Naive thymus-derived CD4-positive, alpha-beta T cell (primary cell): ENCODE data around the gene EIF4G3. TPM values are rescaled to one million over a fixed set of nuclear protein-coding genes. Genes with fewer than 3 reads are reported as not detected.
A peak's percentile ranks its signal among the peaks of the same experiment; 100 is the strongest.

Source experiments
- ATAC-seq: fragments of 150-1000 bp; cut with Tn5 transposase; 2 replicates; pipeline ENCODE4 v1.10.0; 2021; ENCODE audit warnings: mild to moderate bottlenecking, moderate library complexity
- CTCF ChIA-PET: fragments of 350-600 bp; sonication (Branson Sonifier 250); formaldehyde crosslinking; loops from one replicate; lab custom pipeline; 2021; ENCODE audit warnings: antibody characterized with exemption; lab: Charles Lee
- POLR2A ChIA-PET: fragments of 350-600 bp; sonication (Branson Sonifier 250); formaldehyde crosslinking; loops from one replicate; lab custom pipeline; 2021; ENCODE audit warnings: antibody characterized with exemption, inconsistent platforms; lab: Charles Lee
- DNase-seq, 9 donors: peaks; one replicate each; pipeline versions ENCODE4 v3.0.0 to v3.0.0-alpha.2; 2020 to 2022; ENCODE audit warnings: mixed read lengths in 1 of 9
- H3K27ac ChIP-seq: one replicate; pipeline ENCODE4 v1.7.0; 2013; ENCODE audit warnings: mild to moderate bottlenecking, low read depth, low read length, moderate library complexity
- H3K27me3 ChIP-seq, 2 donors: one replicate each; pipeline ENCODE4 v1.7.0; 2013; ENCODE audit warnings: low read length in 2 of 2, mild to moderate bottlenecking in 2 of 2, moderate library complexity in 2 of 2; ENCODE audit not compliant: control insufficient read depth in 2 of 2, insufficient read depth in 2 of 2
- H3K36me3 ChIP-seq, 3 experiments: 1 replicate in 2 of 3; 2 replicates in 1 of 3; pipeline ENCODE4 v1.7.0; 2013; ENCODE audit warnings: low read length in 3 of 3, mild to moderate bottlenecking in 3 of 3, moderate library complexity in 1 of 3; ENCODE audit not compliant: insufficient read depth in 3 of 3, control insufficient read depth in 2 of 3
- H3K4me1 ChIP-seq, 2 donors: one replicate each; pipeline ENCODE4 v1.7.0; 2013; ENCODE audit warnings: low read length in 2 of 2, mild to moderate bottlenecking in 2 of 2, moderate library complexity in 1 of 2; ENCODE audit not compliant: control insufficient read depth in 2 of 2, insufficient read depth in 2 of 2
- H3K4me3 ChIP-seq: 2 replicates; pipeline ENCODE4 v1.7.0; 2013; ENCODE audit warnings: mild to moderate bottlenecking, low read length
- H3K9me3 ChIP-seq, 3 experiments: 1 replicate in 2 of 3; 2 replicates in 1 of 3; pipeline ENCODE4 v1.7.0; 2013; ENCODE audit warnings: low read length in 3 of 3; ENCODE audit not compliant: control insufficient read depth in 2 of 3
- H3K27ac Mint-ChIP-seq, 9 donors: one replicate each; pipeline ENCODE4 v1.8.0; 2020 to 2022; ENCODE audit warnings: mixed read lengths in 9 of 9, mild to moderate bottlenecking in 8 of 9, moderate library complexity in 5 of 9, inconsistent platforms in 2 of 9
- H3K27me3 Mint-ChIP-seq, 5 donors: one replicate each; pipeline ENCODE4 v1.8.0; 2021 to 2022; ENCODE audit warnings: mixed read lengths in 5 of 5, mild to moderate bottlenecking in 1 of 5
- H3K36me3 Mint-ChIP-seq, 5 donors: one replicate each; pipeline ENCODE4 v1.8.0; 2020 to 2022; ENCODE audit warnings: mixed read lengths in 5 of 5, mild to moderate bottlenecking in 3 of 5, inconsistent platforms in 1 of 5
- H3K4me1 Mint-ChIP-seq, 7 donors: one replicate each; pipeline ENCODE4 v1.8.0; 2020 to 2022; ENCODE audit warnings: mixed read lengths in 7 of 7, mild to moderate bottlenecking in 3 of 7, inconsistent platforms in 1 of 7
- H3K4me3 Mint-ChIP-seq, 10 donors: one replicate each; pipeline ENCODE4 v1.8.0; 2020 to 2022; ENCODE audit warnings: mild to moderate bottlenecking in 10 of 10, mixed read lengths in 10 of 10, moderate library complexity in 6 of 10, inconsistent platforms in 2 of 10
- H3K9me3 Mint-ChIP-seq, 11 donors: one replicate each; pipeline ENCODE4 v1.8.0; 2020 to 2022; ENCODE audit warnings: mixed read lengths in 11 of 11, mild to moderate bottlenecking in 4 of 11, inconsistent platforms in 1 of 11, moderate library complexity in 1 of 11
- intact Hi-C, 2 donors: fragments of 100-400 bp; cut with micrococcal nuclease; formaldehyde crosslinking; loops; one replicate each; pipeline ENCODE4 v1.15.1; 2023
- polyA plus RNA-seq, 2 donors: library from polyadenylated mRNA; unstranded; fragments of 300-500 nt; fragmentation: Illumina TruSeq; gene quantifications; one replicate each; pipeline ENCODE4 v1.2.3, GENCODE V29; 2021
- total RNA-seq, 6 experiments: library from RNA in 5 of 6; stranded (reverse) in 5 of 6; gene quantifications; 1 replicate in 5 of 6; 2 replicates in 1 of 6; pipeline ENCODE4 v1.2.3 and lab custom pipeline; 2021 to 2026

Gene EIF4G3
- total and polyA plus RNA-seq, 7 experiments from 2014 or later: 3.3 to 46.3 (median 16.4) TPM

DNA sequence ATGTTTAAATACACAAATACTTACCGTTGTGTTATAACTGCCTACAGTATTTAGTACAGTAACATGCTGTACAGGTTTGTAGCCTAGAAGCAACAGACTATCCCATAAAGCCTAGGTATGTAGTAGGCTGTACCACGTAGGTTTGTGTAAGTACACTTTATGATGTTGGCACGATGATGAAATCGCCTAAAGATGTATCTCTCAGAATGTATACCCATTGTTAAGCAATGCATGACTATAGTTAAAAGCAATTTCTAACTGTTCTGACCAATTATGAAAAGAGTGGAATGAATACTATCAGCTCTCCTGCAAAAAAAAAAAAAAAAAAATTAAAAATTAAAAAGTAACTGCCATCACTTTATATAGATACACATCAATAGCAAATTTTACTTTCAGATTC lies 401.0 kb downstream of the EIF4G3 start:
- Mint-ChIP-seq H3K9me3 (no peaks in the 10 kb centered on the region), H3K27me3 (no peaks in the 10 kb centered on the region), H3K36me3 (peaks cover 4 to 38% (median 22%) of the 10 kb centered on the region in 5 donors), H3K4me1 (peaks cover 11 to 46% (median 39%) of the 10 kb centered on the region in 7 donors), H3K4me3 (no peak overlapping the region), H3K27ac (peak overlapping the region in 1 of 9 donors; percentile 41)
- POLR2A ChIA-PET: interaction anchor here (0.7 to 0.9 kb wide), 2 partner anchors 10 to 42 kb away, joined by 3 to 4 read pairs; no protein-coding TSS in a partner anchor
- H3K9me3 ChIP-seq: no peaks in the 10 kb centered on the region
- peaks cover 31 to 75% (median 47%) of the 10 kb centered on the region in 3 experiments for H3K36me3 ChIP-seq
- no peak overlapping the region for H3K4me3 ChIP-seq
- CTCF ChIA-PET: no interaction called here
- DNase-seq (no peak), ATAC-seq (no peak)
- peaks cover 0 to 2% of the 10 kb centered on the region in 2 donors for H3K4me1 ChIP-seq
- no peak overlapping the region for H3K27ac ChIP-seq
- intact Hi-C loops: no loop called here
- H3K27me3 ChIP-seq: no peaks in the 10 kb centered on the region

DNA sequence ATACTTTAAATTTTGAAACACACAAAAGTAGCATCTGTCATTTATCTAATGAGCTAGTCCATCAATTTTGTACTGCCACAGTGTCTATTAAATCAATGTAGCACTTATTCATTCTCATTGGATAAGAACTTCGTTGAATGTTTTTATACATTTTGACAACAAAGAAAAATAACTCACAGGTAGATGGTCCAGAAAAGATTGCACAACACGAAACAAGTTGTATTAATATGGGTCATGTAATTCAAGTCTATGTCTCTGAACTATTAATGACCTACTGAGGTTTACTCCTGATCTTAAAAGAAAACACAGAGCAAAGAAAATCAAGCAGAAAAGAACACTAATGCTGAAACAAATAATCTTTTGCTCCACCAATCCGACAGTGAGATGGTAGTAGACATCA lies 404.9 kb downstream of the EIF4G3 start:
- CTCF ChIA-PET: no interaction called here
- no peak for ATAC-seq
- peak overlapping the region in 1 of 9 donors; percentile 38 for H3K27ac Mint-ChIP-seq

DNA sequence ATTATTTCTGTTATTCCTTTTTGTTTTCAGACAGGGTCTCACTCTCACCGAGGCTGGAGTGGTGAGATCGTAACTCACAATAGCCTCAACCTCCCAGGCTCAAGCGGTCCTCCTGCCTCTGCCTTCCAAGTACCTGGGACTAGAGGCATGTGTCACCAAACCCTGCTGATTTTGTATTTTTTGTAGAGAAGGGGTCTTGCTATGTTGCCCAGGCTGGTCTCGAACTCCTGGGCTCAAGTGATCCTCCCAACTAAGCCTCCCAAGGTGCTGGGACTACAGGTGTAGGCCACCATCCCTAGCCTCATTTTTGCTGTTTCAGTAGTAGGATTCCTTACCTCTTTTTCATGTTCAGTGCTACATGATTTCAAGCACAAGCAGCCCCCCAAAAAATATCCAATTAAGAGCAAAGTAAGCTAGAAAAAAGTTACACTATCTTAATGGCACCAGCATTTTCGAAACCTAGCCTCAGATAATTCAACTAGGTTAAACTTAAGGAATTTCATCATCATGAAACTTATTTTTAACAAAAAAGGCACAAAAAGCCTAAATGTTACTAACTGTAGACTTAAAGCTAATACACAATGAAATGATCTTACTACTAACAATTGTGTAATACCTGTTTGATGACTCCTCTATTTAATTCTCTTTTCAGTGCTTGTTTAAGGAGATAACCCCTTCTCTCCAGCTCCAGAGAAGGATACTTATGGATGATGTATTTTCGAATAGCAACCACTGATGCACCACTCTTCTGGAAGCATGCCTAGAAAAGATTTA lies 406.2 kb downstream of the EIF4G3 start:
- ATAC-seq (no peak), DNase-seq (no peak)
- H3K27me3 ChIP-seq: no peaks in the 10 kb centered on the region
- no peaks in the 10 kb centered on the region for H3K4me1 ChIP-seq
- H3K4me1 Mint-ChIP-seq: peaks cover 0 to 12% (median 0%) of the 10 kb centered on the region in 7 donors
- no peaks in the 10 kb centered on the region for H3K27me3 Mint-ChIP-seq
- peaks cover 34 to 93% (median 70%) of the 10 kb centered on the region in 3 experiments for H3K36me3 ChIP-seq
- no peaks in the 10 kb centered on the region for H3K9me3 ChIP-seq
- peak overlapping the region in 1 of 9 donors; percentile 6 for H3K27ac Mint-ChIP-seq
- intact Hi-C loops: no loop called here
- peaks cover 7 to 42% (median 17%) of the 10 kb centered on the region in 5 donors for H3K36me3 Mint-ChIP-seq
- H3K27ac ChIP-seq: no peak overlapping the region
- no peak overlapping the region for H3K4me3 ChIP-seq
- CTCF ChIA-PET: interaction anchor here (1.8 kb wide), 1 partner anchor 10 kb away, joined by 4 read pairs; no protein-coding TSS in a partner anchor
- H3K9me3 Mint-ChIP-seq: no peaks in the 10 kb centered on the region
- POLR2A ChIA-PET: interaction anchor here (1.2 kb wide), 1 partner anchor 16 kb away, joined by 3 read pairs; the partner anchor contains the start of gene HP1BP3
- H3K4me3 Mint-ChIP-seq: no peak overlapping the region

More for the DNA sequence above, 404.9 kb downstream of the EIF4G3 start:
- Mint-ChIP-seq H3K36me3 (peaks cover 4 to 42% (median 16%) of the 10 kb centered on the region in 5 donors), H3K4me1 (peaks cover 0 to 21% (median 9%) of the 10 kb centered on the region in 7 donors), H3K4me3 (no peak overlapping the region), H3K9me3 (no peaks in the 10 kb centered on the region), H3K27me3 (no peaks in the 10 kb centered on the region)
- Histone ChIP-seq H3K4me1 (no peaks in the 10 kb centered on the region), H3K27me3 (no peaks in the 10 kb centered on the region), H3K9me3 (no peaks in the 10 kb centered on the region), H3K4me3 (no peak overlapping the region), H3K36me3 (peaks cover 30 to 92% (median 61%) of the 10 kb centered on the region in 3 experiments), H3K27ac (no peak overlapping the region)
- DNase-seq: no peak
- POLR2A ChIA-PET: interaction anchor here (1.2 kb wide), 1 partner anchor 15 kb away, joined by 3 read pairs; the partner anchor contains the start of gene HP1BP3
- intact Hi-C loops: no loop called here

DNA sequence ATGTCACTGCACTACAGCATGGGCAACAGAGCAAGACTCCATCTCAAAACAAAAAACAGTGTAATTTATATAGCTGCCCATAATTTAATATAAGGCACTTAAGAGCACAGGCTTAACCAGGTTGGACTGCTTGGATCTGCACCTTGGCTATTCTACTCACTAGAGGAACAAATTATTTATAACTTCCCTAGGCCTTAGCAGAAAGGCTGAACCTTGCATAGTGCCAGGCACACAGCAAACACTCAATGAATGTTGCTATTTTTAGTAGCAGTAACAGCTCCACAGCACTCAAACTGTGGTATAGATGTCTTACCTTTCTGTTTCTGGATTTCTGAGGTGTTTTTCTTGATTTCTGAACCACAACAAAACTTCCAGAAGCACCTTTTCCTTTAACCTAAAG lies 409.4 kb downstream of the EIF4G3 start:
- Mint-ChIP-seq H3K27me3 (no peaks in the 10 kb centered on the region), H3K4me3 (no peak overlapping the region), H3K4me1 (peaks cover 0 to 4% (median 0%) of the 10 kb centered on the region in 7 donors), H3K9me3 (no peaks in the 10 kb centered on the region), H3K36me3 (peaks cover 13 to 49% (median 19%) of the 10 kb centered on the region in 5 donors), H3K27ac (no peak overlapping the region)
- H3K4me3 ChIP-seq: no peak overlapping the region
- intact Hi-C loops: no loop called here
- ChIA-PET POLR2A (interaction anchor here (0.9 kb wide), 1 partner anchor 19 kb away, joined by 3 read pairs; no protein-coding TSS in a partner anchor), CTCF (no interaction called here)
- H3K27ac ChIP-seq: no peak overlapping the region
- peaks cover 26 to 96% (median 55%) of the 10 kb centered on the region in 3 experiments for H3K36me3 ChIP-seq
- ATAC-seq (no peak), DNase-seq (no peak)
- H3K9me3 ChIP-seq: no peaks in the 10 kb centered on the region
- no peaks in the 10 kb centered on the region for H3K27me3 ChIP-seq
- no peaks in the 10 kb centered on the region for H3K4me1 ChIP-seq

GRCh38 chr1:20763417-20763816 lies 413.3 kb downstream of the EIF4G3 start:
- Mint-ChIP-seq H3K9me3 (no peaks in the 10 kb centered on the region), H3K27me3 (no peaks in the 10 kb centered on the region), H3K4me1 (no peaks in the 10 kb centered on the region), H3K36me3 (peaks cover 19 to 52% (median 30%) of the 10 kb centered on the region in 5 donors), H3K27ac (peak overlapping the region in 3 of 9 donors; percentile 25 to 78 (median 53)), H3K4me3 (no peak overlapping the region)
- Histone ChIP-seq H3K4me1 (no peaks in the 10 kb centered on the region), H3K9me3 (no peaks in the 10 kb centered on the region), H3K4me3 (no peak overlapping the region), H3K27me3 (no peaks in the 10 kb centered on the region), H3K27ac (no peak overlapping the region), H3K36me3 (peaks cover 27 to 99% (median 32%) of the 10 kb centered on the region in 3 experiments)
- intact Hi-C loops: no loop called here
- DNase-seq (no peak), ATAC-seq (no peak)
- CTCF ChIA-PET: no interaction called here
- POLR2A ChIA-PET: no interaction called here

DNA sequence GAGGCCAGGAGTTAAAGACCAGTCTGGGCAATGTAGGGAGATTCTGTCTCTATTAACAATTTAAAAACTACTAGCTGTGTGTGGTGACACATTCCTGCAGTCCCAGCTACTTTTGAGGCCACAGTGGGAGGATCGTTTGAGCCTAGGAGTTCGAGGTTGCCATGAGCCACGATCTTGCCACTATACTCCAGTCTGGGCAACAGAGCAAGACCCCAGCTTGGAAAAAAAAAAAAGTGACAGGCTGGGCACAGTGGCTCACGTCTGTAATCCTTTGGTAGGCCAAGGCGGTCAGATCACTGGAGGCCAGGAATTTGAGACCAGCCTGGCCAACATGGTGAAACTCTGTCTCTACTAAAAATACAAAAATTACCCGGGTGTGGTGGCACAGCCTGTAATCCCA lies 416.4 kb downstream of the EIF4G3 start:
- no peaks in the 10 kb centered on the region for H3K4me1 ChIP-seq
- ChIA-PET POLR2A (no interaction called here), CTCF (interaction anchor here (0.6 kb wide), 1 partner anchor 1573 kb away, joined by 3 read pairs; no protein-coding TSS in a partner anchor)
- Mint-ChIP-seq H3K27ac (no peak overlapping the region), H3K27me3 (no peaks in the 10 kb centered on the region), H3K4me1 (no peaks in the 10 kb centered on the region), H3K4me3 (no peak overlapping the region), H3K9me3 (no peaks in the 10 kb centered on the region), H3K36me3 (peaks cover 15 to 54% (median 35%) of the 10 kb centered on the region in 5 donors)
- no peaks in the 10 kb centered on the region for H3K9me3 ChIP-seq
- peaks cover 13 to 95% (median 34%) of the 10 kb centered on the region in 3 experiments for H3K36me3 ChIP-seq
- no peak overlapping the region for H3K27ac ChIP-seq
- H3K4me3 ChIP-seq: no peak overlapping the region
- ATAC-seq: no peak
- intact Hi-C loops: no loop called here
- H3K27me3 ChIP-seq: no peaks in the 10 kb centered on the region
- no peak for DNase-seq
